HG02973 (cell line): ENCODE measurements around the gene IFT122.

ENCODE experiments used
- ATAC-seq: cut with Tn5 transposase; IDR thresholded peaks from one replicate; pipeline ENCODE4 v1.9.1; 2021; ENCODE audit warnings: moderate library complexity; ENCODE audit not compliant: unreplicated experiment

Gene IFT122

GRCh38 chr3:129434140-129434539 lies 5.9 kb upstream of the IFT122 start:
- ATAC-seq: no peak

- ATAC-seq: no peak
These were observed 4.7 kb upstream of the IFT122 start for GRCh38 chr3:129435367-129435766.

GRCh38 chr3:129439226-129439816 lies 703 bp upstream of the IFT122 start:
- ATAC-seq: peak; percentile 17

GRCh38 chr3:129440618-129441190 lies 680 bp downstream of the IFT122 start:
- no peak for ATAC-seq

- no peak for ATAC-seq
These were observed 1.2 kb downstream of the IFT122 start for GRCh38 chr3:129441215-129441614.

- no peak for ATAC-seq
These were observed 1.8 kb downstream of the IFT122 start for GRCh38 chr3:129441782-129442181.

- no peak for ATAC-seq
These were observed 2.5 kb downstream of the IFT122 start for GRCh38 chr3:129442486-129442885.

GRCh38 chr3:129442947-129443346 lies 2.9 kb downstream of the IFT122 start:
- no peak for ATAC-seq

- no peak for ATAC-seq
These were observed 5.4 kb downstream of the IFT122 start for GRCh38 chr3:129445471-129445870.

GRCh38 chr3:129446926-129447325 lies 6.9 kb downstream of the IFT122 start:
- no peak for ATAC-seq

GRCh38 chr3:129448186-129448895 lies 8.3 kb downstream of the IFT122 start:
- ATAC-seq: no peak

- ATAC-seq: no peak
These were observed 9.5 kb downstream of the IFT122 start for GRCh38 chr3:129449279-129450115.

- no peak for ATAC-seq
These were observed 13.7 kb downstream of the IFT122 start for GRCh38 chr3:129453732-129454131.

GRCh38 chr3:129460155-129460554 lies 20.1 kb downstream of the IFT122 start:
- ATAC-seq: no peak

GRCh38 chr3:129460572-129460971 lies 20.5 kb downstream of the IFT122 start:
- no peak for ATAC-seq

- no peak for ATAC-seq
These were observed 21.0 kb downstream of the IFT122 start for GRCh38 chr3:129461022-129461421.

- ATAC-seq: no peak
These were observed 21.6 kb downstream of the IFT122 start for GRCh38 chr3:129461461-129462146.

- no peak for ATAC-seq
These were observed 22.4 kb downstream of the IFT122 start for GRCh38 chr3:129462361-129462968.

GRCh38 chr3:129463094-129463493 lies 23.1 kb downstream of the IFT122 start:
- ATAC-seq: no peak

- ATAC-seq: no peak
These were observed 23.7 kb downstream of the IFT122 start for GRCh38 chr3:129463716-129464115.

GRCh38 chr3:129467932-129468331 lies 27.9 kb downstream of the IFT122 start:
- no peak for ATAC-seq
